ENCODE measurements around the gene ALPL.

DNA sequence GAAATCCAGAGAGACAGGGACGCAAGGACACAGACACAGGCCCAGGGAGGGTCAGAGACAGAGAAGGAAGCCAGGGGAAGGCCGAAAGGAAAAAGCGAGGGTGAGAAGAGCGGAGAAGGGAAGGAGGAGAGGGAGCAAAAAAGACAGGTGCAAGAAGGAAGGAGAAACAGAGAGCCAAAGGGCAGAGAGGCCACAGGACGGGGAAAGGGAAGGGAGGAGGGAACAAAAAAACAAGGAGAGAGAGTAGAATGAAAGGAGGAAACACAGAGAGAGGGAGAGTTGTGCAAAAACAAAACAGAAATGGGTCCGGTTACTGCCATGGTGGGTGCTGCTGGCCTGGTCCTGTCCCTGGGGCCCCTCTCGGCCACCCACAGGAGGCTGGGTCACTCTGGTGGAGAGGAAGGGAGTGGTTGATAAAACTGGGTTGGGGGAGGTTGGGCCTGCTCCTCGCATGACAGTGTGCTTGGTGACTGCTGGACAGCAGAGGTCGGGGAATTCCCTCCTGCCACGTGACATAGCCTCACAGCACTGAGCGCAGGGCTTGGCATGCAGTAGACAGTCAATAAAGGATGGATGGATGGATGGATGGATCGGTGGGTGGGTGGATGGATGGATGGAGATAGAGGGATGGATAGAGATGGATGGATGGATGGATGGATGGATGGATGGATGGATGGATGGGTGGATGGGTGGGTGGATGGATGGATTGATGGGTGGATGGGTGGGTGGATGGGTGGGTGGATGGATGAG lies 95.2 kb downstream of the ALPL start:
- TF ChIP-seq POLR2A (IDR thresholded peaks at IDR 0.05; ENCODE audit: low read length) (no peak), KDM5A (IDR thresholded peaks at IDR 0.05) (no peak), MYC (IDR thresholded peaks at IDR 0.05; ENCODE audit: borderline replicate concordance, low read length) (no peak)
- TF ChIP-seq, protein P1, sequence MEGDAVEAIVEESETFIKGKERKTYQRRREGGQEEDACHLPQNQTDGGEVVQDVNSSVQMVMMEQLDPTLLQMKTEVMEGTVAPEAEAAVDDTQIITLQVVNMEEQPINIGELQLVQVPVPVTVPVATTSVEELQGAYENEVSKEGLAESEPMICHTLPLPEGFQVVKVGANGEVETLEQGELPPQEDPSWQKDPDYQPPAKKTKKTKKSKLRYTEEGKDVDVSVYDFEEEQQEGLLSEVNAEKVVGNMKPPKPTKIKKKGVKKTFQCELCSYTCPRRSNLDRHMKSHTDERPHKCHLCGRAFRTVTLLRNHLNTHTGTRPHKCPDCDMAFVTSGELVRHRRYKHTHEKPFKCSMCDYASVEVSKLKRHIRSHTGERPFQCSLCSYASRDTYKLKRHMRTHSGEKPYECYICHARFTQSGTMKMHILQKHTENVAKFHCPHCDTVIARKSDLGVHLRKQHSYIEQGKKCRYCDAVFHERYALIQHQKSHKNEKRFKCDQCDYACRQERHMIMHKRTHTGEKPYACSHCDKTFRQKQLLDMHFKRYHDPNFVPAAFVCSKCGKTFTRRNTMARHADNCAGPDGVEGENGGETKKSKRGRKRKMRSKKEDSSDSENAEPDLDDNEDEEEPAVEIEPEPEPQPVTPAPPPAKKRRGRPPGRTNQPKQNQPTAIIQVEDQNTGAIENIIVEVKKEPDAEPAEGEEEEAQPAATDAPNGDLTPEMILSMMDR (IDR thresholded peaks at IDR 0.05): no peak
- TF ChIP-seq, protein P2, sequence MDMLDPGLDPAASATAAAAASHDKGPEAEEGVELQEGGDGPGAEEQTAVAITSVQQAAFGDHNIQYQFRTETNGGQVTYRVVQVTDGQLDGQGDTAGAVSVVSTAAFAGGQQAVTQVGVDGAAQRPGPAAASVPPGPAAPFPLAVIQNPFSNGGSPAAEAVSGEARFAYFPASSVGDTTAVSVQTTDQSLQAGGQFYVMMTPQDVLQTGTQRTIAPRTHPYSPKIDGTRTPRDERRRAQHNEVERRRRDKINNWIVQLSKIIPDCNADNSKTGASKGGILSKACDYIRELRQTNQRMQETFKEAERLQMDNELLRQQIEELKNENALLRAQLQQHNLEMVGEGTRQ (IDR thresholded peaks at IDR 0.05): no peak

All from A549 (cell line).